Erythroblast (primary cell): Measurements from ENCODE around the gene KCNE2.

Experiments used
- GATA1 ChIP-seq: IDR thresholded peaks from 2 replicates; pipeline ENCODE4 v1.6.1; 2011; ENCODE audit warnings: low read depth, mild to moderate bottlenecking, control low read depth, low read length, moderate library complexity
- POLR2A ChIP-seq: IDR thresholded peaks from 2 replicates; pipeline ENCODE4 v1.6.1; 2011; ENCODE audit warnings: mild to moderate bottlenecking, low read length

- TF ChIP-seq POLR2A (no peak), GATA1 (no peak)
Observed at GRCh38 chr21:34352556-34352955, 11.2 kb upstream of the KCNE2 start.
